ENCODE measurements around the gene EFCC1.

EFCC1 gene

GRCh38 chr3:129000742-129001100 lies 383 bp upstream of the EFCC1 start:
- no peak overlapping the region for H3K27ac ChIP-seq
- intact Hi-C loops (cut with DNase I; ENCODE audit: low total_unique reads): no loop called here

GRCh38 chr3:129001806-129002572 lies 885 bp downstream of the EFCC1 start:
- peak overlapping the region; percentile 43 to 52 for H3K4me3 ChIP-seq
- no peaks in the 10 kb centered on the region for H3K9me3 ChIP-seq
- peaks cover 0 to 64% of the 10 kb centered on the region in 2 donors for H3K27me3 ChIP-seq
- TF ChIP-seq CTCF (IDR thresholded peaks at IDR 0.05): no peak
- no peaks in the 10 kb centered on the region for H3K36me3 ChIP-seq
- no peak overlapping the region for H3K27ac ChIP-seq
- no peak for DNase-seq
- peaks cover 0 to 36% (median 25%) of the 10 kb centered on the region in 4 donors for H3K4me1 ChIP-seq
- intact Hi-C loops (cut with DNase I; ENCODE audit: low total_unique reads): no loop called here

More at GRCh38 chr3:129000742-129001100, 383 bp upstream of the EFCC1 start:
- H3K4me1 ChIP-seq: peaks cover 0 to 36% (median 25%) of the 10 kb centered on the region in 4 donors
- no peak for DNase-seq
- H3K36me3 ChIP-seq: no peaks in the 10 kb centered on the region
- TF ChIP-seq CTCF (IDR thresholded peaks at IDR 0.05): no peak
- peak overlapping the region; percentile 43 to 52 for H3K4me3 ChIP-seq
- peaks cover 0 to 57% of the 10 kb centered on the region in 2 donors for H3K27me3 ChIP-seq
- H3K9me3 ChIP-seq: no peaks in the 10 kb centered on the region

GRCh38 chr3:129002573-129003569 lies 1.8 kb downstream of the EFCC1 start:
- Histone ChIP-seq H3K4me1 (peaks cover 0 to 36% (median 25%) of the 10 kb centered on the region in 4 donors), H3K4me3 (no peak overlapping the region), H3K36me3 (no peaks in the 10 kb centered on the region), H3K27me3 (peaks cover 0 to 65% of the 10 kb centered on the region in 2 donors), H3K9me3 (no peaks in the 10 kb centered on the region), H3K27ac (no peak overlapping the region)
- DNase-seq: peak in 1 of 2 donors; percentile 43
- TF ChIP-seq CTCF (IDR thresholded peaks at IDR 0.05): no peak
- intact Hi-C loops (cut with DNase I; ENCODE audit: low total_unique reads): no loop called here

GRCh38 chr3:129003578-129004112 lies 2.5 kb downstream of the EFCC1 start:
- intact Hi-C loops (cut with DNase I; ENCODE audit: low total_unique reads): no loop called here
- Histone ChIP-seq H3K4me1 (peaks cover 0 to 36% (median 25%) of the 10 kb centered on the region in 4 donors), H3K36me3 (no peaks in the 10 kb centered on the region), H3K4me3 (peak overlapping the region in 1 of 2 donors; percentile 20), H3K27ac (no peak overlapping the region), H3K27me3 (peaks cover 0 to 65% of the 10 kb centered on the region in 2 donors), H3K9me3 (no peaks in the 10 kb centered on the region)
- no peak for TF ChIP-seq CTCF (IDR thresholded peaks at IDR 0.05)
- DNase-seq: peak in 1 of 2 donors; percentile 29

GRCh38 chr3:129004639-129005295 lies 3.7 kb downstream of the EFCC1 start:
- no peak for DNase-seq
- Histone ChIP-seq H3K9me3 (no peaks in the 10 kb centered on the region), H3K27ac (no peak overlapping the region), H3K27me3 (peaks cover 0 to 65% of the 10 kb centered on the region in 2 donors), H3K4me1 (peaks cover 0 to 36% (median 25%) of the 10 kb centered on the region in 4 donors), H3K36me3 (no peaks in the 10 kb centered on the region), H3K4me3 (no peak overlapping the region)
- no peak for TF ChIP-seq CTCF (IDR thresholded peaks at IDR 0.05)
- intact Hi-C loops (cut with DNase I; ENCODE audit: low total_unique reads): no loop called here
